ENCODE measurements around the gene HOOK1. TPM values are rescaled to one million over a fixed set of nuclear protein-coding genes. Genes with fewer than 3 reads are reported as not detected.

HOOK1 gene
- total RNA-seq, 1 donor from 2014 or later: 21.2 TPM

DNA sequence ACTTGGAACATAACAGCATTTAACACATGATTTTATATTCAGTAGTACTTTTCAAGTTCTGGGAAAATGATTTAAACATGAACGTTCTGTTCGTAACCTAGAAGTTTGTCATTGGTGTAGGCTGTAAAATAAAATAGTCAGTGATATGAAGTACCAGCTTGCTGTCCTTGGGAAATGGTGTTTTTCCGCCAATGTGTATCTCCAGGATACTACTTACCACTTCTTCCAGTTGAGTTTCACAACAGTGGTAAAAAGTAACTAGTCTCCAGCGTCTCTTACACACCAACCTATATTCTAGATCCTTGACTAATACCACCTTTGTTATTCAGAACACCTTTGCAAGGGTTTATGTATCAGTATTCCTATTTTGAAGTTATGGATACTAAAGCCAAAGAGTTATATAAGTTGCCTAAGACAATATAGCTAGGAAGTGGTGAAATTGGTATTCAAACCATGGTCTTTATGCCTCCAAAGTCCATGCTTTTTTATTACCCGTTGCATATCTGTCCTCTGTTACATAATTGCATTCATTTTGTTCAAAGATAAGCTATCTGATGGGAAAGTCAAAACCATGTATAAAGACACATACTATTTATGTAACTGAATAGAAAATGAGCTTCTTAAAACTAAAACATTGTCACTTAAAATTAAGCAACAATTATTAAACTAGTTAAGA, 43.1 kb downstream of the HOOK1 start:
- no peak for DNase-seq (ENCODE audit: extremely low spot score, unreplicated experiment)
- Mint-ChIP-seq H3K4me3 (no peak overlapping the region), H3K9me3 (no peaks in the 10 kb centered on the region), H3K27me3 (no peaks in the 10 kb centered on the region), H3K4me1 (ENCODE audit: unreplicated experiment) (peaks cover 7% of the 10 kb centered on the region), H3K36me3 (peaks cover 4% of the 10 kb centered on the region), H3K27ac (no peak overlapping the region)
- TF ChIP-seq, protein P1, sequence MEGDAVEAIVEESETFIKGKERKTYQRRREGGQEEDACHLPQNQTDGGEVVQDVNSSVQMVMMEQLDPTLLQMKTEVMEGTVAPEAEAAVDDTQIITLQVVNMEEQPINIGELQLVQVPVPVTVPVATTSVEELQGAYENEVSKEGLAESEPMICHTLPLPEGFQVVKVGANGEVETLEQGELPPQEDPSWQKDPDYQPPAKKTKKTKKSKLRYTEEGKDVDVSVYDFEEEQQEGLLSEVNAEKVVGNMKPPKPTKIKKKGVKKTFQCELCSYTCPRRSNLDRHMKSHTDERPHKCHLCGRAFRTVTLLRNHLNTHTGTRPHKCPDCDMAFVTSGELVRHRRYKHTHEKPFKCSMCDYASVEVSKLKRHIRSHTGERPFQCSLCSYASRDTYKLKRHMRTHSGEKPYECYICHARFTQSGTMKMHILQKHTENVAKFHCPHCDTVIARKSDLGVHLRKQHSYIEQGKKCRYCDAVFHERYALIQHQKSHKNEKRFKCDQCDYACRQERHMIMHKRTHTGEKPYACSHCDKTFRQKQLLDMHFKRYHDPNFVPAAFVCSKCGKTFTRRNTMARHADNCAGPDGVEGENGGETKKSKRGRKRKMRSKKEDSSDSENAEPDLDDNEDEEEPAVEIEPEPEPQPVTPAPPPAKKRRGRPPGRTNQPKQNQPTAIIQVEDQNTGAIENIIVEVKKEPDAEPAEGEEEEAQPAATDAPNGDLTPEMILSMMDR (conservative IDR thresholded peaks at IDR 0.05): no peak

DNA sequence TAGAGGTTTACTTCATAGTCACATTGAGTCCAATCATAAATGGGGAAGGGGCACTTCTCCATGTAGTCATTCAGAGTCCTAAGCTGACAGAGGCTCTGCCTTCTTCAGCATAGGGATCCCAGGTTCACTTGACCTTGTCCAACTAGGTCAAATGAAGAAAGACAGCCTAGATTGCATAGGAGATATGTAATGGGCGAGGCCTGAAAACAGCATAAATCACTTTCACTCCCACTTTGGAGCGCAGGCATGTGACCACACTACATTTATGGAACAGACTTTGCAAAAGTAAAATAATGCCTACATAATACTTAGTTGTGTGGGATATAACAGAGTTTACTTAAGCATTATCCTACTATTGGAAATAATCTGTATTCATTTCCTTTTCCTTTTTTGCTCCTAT, 51.7 kb downstream of the HOOK1 start:
- DNase-seq (ENCODE audit: extremely low spot score, unreplicated experiment): no peak
- TF ChIP-seq, protein P1 (conservative IDR thresholded peaks at IDR 0.05): no peak
- H3K4me3 Mint-ChIP-seq: no peak overlapping the region
- no peaks in the 10 kb centered on the region for H3K9me3 Mint-ChIP-seq
- H3K36me3 Mint-ChIP-seq: peaks cover 4% of the 10 kb centered on the region
- no peak overlapping the region for H3K27ac Mint-ChIP-seq
- H3K27me3 Mint-ChIP-seq: no peaks in the 10 kb centered on the region
- no peaks in the 10 kb centered on the region for H3K4me1 Mint-ChIP-seq (ENCODE audit: unreplicated experiment)

DNA sequence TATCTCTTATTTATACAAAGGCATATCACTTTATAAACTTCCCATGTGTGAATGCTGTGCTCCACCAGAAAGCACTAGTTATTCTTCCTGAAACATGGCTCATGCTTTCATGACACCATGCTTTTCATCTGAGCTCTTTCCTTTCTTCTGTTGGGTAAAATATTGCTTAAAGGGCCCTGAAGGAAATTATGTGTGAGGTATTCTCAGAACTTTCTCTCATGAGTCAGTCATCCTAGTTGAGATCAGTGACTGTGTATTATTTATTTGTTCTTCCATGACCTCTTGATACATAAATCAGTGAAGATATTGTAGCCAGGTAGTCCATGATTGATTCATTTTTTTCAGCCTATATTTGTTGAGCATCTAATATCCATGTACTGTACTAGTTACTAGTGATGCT, 57.0 kb downstream of the HOOK1 start:
- TF ChIP-seq, protein P1 (conservative IDR thresholded peaks at IDR 0.05): no peak
- Mint-ChIP-seq H3K27me3 (no peaks in the 10 kb centered on the region), H3K27ac (no peak overlapping the region), H3K4me3 (no peak overlapping the region), H3K9me3 (no peaks in the 10 kb centered on the region), H3K4me1 (ENCODE audit: unreplicated experiment) (no peaks in the 10 kb centered on the region), H3K36me3 (peaks cover 7% of the 10 kb centered on the region)
- DNase-seq (ENCODE audit: extremely low spot score, unreplicated experiment): no peak

DNA sequence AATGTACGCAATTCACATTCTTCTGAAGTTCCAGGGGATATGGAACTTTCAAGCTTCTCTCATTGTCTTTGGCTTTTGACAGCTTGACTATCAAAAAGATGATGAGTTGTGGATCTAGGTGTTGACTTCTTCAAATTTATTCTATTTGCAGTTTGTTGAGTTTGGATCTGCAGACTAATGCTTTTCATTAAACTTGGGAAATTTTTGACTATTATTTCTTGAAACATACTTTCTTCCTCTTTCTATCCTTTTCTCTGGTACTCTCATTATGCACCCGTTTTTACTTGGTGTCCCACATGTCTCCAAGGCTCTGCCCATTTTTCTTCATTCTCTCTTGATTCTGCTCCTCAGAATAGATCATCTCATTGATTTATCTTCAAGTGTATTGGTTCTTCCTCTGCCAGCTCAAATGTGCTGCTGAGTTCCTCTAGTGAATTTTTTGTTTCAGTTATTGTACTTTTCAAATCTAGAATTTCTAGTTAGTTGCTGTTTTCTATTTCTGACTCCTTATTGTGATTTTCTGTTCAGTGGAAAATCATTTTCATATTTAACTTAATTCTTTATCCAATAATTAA, 62.4 kb downstream of the HOOK1 start:
- H3K4me1 Mint-ChIP-seq (ENCODE audit: unreplicated experiment): peaks cover 9% of the 10 kb centered on the region

DNA sequence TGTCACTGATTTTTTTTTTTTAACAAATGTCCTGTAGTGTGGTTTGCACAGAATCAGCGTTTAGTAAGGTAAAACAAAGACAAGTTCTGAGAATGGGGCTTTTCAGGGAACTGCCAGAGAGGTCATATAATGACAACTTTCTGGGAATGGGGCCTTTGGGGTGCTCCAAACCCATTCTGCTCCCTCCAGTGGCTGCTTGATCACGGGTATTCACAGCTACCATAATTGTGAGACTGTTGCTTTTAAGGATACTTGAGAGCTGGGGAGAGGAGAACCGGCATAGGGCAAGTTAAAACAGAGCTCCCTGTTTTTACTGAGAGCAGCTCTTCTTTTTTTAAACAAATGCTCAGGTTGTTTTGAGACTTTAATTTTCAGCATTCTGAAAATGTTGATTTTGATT, 63.6 kb downstream of the HOOK1 start:
- no peak overlapping the region for H3K27ac Mint-ChIP-seq

More for the DNA sequence above, 62.4 kb downstream of the HOOK1 start:
- peaks cover 5% of the 10 kb centered on the region for H3K9me3 Mint-ChIP-seq
- TF ChIP-seq, protein P1 (conservative IDR thresholded peaks at IDR 0.05): no peak
- H3K36me3 Mint-ChIP-seq: peaks cover 5% of the 10 kb centered on the region
- no peak overlapping the region for H3K27ac Mint-ChIP-seq
- H3K27me3 Mint-ChIP-seq: no peaks in the 10 kb centered on the region
- no peak overlapping the region for H3K4me3 Mint-ChIP-seq
- DNase-seq (ENCODE audit: extremely low spot score, unreplicated experiment): no peak

More for the DNA sequence above, 63.6 kb downstream of the HOOK1 start:
- TF ChIP-seq, protein P1 (conservative IDR thresholded peaks at IDR 0.05): no peak
- Mint-ChIP-seq H3K9me3 (peaks cover 5% of the 10 kb centered on the region), H3K4me1 (ENCODE audit: unreplicated experiment) (peaks cover 9% of the 10 kb centered on the region), H3K36me3 (peaks cover 5% of the 10 kb centered on the region), H3K27me3 (no peaks in the 10 kb centered on the region), H3K4me3 (no peak overlapping the region)
- DNase-seq (ENCODE audit: extremely low spot score, unreplicated experiment): no peak

All from type B pancreatic cell (in vitro differentiated cells).